Measurements from ENCODE around the gene TTC17.

The TTC17 gene

GRCh38 chr11:43486141-43486540 is 127.4 kb downstream of the TTC17 start:
- no peak for DNase-seq

DNA sequence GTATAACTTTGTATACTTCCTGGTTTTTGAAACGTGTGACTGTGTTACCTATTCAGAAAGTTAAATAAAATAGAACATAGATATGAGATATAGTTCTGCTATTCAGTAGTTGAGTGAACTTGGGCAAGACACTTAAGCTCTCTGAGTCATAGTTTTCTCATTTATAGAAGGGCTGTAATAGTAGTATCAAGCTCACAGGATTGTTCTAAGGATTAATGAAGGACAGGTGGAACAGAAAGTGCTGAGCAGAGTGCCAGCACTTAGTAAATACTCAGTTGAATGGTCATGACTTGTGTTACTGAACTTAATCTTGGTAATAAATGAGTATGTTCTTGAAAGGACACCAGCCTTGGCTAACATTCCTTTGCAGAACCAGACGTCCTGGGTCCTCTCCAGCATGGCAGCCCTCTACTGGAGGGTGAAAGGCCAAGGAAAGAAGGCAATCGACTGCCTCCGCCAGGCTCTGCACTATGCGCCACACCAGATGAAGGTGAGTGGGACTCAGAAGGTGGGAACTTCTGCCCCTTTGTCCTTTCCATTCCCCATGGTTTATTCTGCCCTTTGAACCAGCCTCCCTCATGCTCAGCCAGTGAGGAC is 131.2 kb downstream of the TTC17 start:
- no peak for DNase-seq

DNA sequence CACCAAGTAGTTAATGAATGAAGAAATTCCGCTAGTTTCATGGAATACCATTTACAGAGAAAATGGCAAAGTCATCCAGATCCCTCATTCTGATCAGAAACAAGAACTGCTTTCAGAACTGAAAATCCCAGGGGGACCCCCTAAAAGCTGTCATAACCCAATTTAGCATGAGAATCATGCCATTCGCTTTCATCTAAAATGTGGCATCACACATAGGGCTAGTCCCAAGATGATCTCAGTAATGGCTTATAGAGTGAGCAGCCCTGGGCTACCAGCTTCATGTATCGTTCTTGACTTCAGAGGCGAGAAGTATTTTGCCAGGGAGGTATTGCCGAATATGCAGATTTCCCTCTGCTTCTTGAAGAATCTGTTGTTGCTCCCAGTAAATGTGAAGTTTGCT is 134.0 kb downstream of the TTC17 start:
- no peak for DNase-seq

GRCh38 chr11:43493431-43493830 is 134.7 kb downstream of the TTC17 start:
- DNase-seq: no peak

- no peak for DNase-seq
Observed at GRCh38 chr11:43497144-43497543, 138.4 kb downstream of the TTC17 start.

- DNase-seq: no peak
Observed at GRCh38 chr11:43498561-43498960, 139.8 kb downstream of the TTC17 start.

- peak; percentile 7 for DNase-seq
Observed at GRCh38 chr11:43503417-43503816, 144.7 kb downstream of the TTC17 start.

GRCh38 chr11:43504316-43504950 is 145.7 kb downstream of the TTC17 start:
- peak; percentile 23 for DNase-seq

DNA sequence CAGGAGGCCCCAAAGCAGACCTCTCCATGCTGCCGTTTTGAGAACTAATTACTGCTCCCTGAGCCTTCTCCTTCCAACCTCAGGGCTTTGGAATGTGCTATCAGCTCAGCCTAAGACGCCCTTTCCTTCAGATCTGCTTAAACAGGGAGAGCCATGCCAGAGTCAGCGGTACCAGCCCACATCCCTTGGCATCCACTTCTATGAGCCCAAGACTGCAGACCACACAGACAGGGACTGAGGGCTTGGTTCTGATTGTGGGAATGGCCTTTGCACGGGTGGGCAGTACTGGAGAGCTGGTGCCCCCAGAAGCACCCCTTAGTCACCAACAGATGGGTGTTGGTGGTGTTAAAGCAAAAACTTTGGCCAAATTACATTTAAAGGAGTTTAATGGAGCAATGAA is 146.5 kb downstream of the TTC17 start:
- DNase-seq: no peak

DNA sequence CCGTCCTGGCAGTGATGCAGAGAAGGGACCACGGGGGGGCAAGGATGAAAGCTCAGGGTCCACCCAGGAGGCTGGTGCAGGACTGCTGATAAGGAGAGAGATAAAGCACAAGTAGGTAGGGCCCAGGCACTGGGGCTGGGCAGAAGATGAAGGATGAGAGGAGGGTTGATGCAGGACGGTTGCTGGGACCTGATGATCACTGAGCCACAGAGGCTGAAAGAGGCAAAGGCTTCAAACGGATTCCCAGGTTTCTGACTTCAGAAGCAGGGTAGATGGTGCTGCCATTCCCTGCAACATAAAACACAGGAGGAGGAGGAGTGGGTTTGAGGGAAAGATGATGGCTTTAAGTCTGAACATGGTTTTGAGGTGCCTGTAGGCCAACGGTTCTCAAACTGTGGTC is 148.5 kb downstream of the TTC17 start:
- DNase-seq: no peak

DNA sequence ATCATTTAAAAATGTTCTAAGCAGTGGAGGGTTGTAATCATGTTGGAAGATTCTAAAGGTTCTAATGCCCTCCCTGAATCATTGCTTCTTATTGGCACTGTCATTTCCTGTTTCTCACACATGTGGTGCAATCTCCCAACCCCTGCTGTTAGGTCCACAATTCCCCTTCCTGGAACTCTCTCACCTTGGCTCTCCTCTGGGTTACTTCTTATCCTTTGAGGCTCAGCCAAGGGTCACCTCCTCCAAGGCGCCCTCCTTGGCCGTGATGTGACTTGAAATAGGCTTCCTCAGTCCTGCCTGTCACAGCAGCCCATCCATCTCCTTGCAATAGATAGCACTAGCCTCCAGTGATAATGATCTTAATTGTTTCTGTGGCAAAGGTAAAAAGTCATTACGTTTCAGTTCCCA is 149.8 kb downstream of the TTC17 start:
- no peak for DNase-seq

DNA sequence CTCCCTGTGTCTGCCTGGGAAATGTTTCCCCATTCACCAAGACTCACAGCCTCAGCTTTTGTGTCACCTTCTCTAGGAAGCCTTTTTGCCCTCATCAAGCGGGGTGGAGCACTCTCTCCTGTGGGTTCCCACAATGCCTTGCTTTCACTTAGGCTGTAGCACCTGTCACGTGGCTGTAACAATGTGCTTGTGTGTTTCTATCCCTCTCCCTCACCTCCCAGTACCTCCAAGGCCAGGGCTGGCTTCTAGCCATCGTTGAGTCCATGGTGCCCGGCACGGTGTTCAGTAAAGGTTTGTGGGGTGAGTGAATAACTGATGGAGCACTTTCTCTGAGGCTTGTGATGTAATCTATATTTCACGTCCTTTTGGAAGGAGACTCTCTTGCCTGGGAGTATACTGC is 153.2 kb downstream of the TTC17 start:
- DNase-seq: no peak

DNA sequence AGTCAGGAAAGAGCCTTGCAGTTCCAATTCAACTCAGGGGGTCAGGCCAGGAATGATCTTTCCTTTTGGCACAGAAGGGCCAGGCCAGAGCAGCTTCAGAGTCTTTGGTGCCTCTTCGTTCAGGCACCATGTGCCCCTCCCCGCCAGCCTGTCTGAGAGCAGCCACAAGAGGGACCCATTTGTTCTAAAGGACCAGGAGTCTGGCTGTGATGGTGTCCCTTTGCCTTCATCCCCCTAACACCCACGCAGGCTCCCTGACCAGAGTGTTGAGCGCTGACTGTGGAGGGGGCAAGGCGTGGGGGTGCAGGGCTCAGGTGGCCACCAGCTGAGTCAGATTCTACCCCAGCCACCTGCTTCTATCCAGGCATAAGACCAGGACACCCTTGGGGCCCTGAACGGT is 156.4 kb downstream of the TTC17 start:
- peak; percentile 22 for DNase-seq

GRCh38 chr11:43516316-43516850 is 157.7 kb downstream of the TTC17 start:
- DNase-seq: no peak

- DNase-seq: no peak
Observed at GRCh38 chr11:43517518-43517917, 158.8 kb downstream of the TTC17 start.

DNA sequence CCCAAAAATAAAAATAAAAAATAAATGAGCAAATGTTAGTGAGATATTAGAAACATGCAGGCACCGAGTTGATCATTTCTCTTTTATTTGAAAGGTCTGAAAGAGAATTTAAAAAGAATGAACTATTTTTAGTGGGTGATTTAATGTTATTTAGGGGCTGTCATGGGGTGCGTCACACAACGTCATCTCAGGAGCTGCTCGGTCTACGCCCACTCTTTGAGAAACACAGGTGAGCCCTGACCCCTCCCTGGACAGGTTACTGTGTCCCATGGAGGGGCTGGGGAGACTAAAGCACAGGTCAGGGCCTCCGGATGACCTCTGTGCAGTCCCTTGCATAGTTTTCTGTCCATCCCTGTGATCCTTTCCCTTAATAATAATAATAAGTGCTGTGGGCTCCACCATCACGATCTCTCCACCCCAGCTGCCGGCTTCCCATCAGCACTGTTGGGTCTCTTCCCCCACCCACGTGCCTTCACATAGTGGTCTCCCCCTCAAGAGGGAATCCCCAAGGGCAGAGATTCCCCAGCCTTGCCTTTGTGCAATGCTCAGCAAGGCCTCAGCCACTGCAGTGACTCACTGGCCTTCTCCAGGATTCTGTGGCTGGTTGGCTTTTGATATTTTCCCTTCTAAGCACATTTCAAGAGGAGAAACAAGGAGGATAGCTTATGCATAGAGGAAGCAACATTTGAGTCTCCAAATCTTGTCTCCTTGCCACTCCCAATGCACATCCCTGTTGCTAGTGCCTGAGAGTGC is 159.9 kb downstream of the TTC17 start:
- no peak for DNase-seq

- no peak for DNase-seq
Observed at GRCh38 chr11:43521471-43521870, 162.8 kb downstream of the TTC17 start.

DNA sequence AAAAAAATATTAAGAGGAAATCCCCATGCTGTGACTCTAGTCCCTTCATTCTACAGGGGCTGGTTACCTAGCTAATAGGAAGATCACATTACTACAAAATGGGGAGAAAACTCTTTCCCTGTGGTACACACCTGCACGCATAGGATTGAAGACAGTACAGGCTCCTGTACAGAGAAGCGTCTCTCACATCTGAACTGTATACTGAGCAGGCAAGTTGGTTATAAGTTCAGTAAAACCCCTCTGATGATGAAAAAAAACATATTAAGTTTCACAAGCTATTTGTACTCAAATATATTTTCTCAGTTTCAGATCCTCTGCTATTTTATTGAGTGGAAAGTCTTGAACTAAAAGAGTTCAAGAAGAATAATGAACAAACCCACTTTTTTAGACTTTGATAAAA is 164.9 kb downstream of the TTC17 start:
- no peak for DNase-seq

DNA sequence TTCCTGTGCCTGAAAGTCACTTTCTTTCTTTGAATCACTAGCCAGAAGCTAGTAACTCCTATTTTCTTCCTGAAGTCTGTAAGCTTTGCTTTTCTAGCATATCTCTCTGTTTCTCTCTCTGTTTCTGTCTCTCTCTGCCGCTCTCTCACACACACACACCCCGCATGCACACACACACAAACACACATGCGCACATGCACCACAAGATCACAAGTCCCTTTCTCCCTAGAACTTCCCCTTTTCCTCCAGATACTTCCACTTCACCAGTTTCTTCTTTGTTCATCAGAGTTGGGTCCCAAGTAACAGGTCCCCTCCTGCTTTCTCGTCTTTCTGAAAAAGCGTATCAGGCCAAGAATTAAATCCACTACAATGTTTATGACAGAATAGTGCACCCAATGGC is 173.3 kb downstream of the TTC17 start:
- no peak for DNase-seq

DNA sequence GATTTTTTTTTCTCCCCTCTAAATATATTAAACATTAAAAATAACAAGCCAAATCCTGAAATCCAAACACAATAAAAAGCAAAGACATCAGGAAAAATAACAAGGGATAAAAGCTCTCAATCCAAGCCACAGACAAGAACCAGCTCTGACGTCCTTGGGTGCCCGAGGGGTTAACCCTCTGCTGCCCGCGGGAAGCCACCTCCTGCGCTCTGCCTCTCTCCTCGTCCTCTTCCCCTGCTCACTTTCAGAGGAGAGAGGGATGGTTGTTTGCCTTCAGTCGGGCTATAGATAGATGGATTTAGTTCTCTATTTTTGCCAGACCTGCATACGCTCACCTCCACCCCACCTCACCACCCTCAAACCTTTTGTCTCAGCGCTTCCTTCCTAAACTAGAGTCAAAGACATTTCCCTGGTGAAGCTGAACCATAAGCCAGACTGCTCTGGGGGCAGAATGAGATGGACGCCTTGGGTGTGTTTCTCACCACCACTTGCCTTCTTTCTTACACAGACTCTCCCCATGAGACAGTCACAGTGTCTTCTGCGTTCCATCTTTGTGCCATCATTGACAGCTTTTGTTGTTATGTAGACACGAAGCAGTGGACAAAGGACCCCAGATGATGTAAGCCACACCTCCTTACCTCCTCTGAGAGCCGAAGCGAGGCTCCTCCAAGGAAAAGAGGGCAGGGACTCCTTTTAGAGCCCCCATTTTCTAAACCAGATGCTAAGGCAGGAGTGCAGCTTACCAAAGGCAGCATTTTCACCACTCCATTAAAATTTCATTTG is 179.3 kb downstream of the TTC17 start:
- no peak for DNase-seq

DNA sequence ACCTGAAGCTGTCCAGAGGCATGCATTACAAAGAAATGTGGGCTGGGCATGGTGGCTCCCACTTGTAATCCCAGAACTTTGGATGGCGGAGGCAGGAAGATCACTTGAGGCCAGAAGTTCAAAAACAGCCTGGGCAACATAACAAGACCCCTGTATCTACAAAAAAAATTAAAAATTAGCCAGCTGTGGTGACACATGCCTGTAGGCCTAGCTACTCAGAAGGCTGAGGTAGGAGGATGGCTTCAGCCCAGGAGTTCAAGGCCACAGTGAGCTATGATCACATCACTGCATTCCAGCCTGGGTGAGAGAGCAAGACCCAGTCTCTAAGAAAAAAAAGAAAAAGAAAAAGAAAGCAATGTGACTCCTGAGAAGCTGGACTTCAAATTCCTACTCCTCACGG is 183.3 kb downstream of the TTC17 start:
- DNase-seq: no peak

- no peak for DNase-seq
Observed at GRCh38 chr11:43542750-43543712, 184.3 kb downstream of the TTC17 start.

Data from RPMI8226 (cell line).